NCI-H526 (cell line): Measurements from ENCODE around the gene RPA1.
"Not testable (repeated sequence)": the region's sequence is repeated elsewhere in the genome, so short reads cannot be mapped to it uniquely, and the experiment has no call there.

Experiments
- DNase-seq, 2 experiments: peaks; one replicate each; lab custom pipeline; 2025; lab: John Stamatoyannopoulos, UW

Gene RPA1

DNA sequence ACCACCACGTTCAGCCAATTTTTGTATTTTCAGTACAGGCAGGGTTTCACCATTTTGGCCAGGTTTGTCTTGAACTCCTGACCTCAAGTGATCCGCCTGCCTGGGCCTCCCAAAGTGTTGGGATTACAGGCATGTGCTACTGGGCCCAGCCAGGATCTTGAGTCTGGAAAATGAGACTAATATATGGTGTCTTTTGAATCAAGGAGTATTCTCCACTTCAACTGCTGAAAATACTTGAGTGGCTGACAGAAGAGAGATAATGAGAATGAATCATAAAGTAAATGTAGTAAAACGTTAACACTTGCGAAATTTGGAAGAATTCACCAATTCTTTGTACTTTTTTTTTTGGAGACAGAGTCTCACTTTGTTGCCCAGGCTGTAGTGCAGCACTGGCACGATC lies 16.7 kb upstream of the RPA1 start:
- DNase-seq: no peak

DNA sequence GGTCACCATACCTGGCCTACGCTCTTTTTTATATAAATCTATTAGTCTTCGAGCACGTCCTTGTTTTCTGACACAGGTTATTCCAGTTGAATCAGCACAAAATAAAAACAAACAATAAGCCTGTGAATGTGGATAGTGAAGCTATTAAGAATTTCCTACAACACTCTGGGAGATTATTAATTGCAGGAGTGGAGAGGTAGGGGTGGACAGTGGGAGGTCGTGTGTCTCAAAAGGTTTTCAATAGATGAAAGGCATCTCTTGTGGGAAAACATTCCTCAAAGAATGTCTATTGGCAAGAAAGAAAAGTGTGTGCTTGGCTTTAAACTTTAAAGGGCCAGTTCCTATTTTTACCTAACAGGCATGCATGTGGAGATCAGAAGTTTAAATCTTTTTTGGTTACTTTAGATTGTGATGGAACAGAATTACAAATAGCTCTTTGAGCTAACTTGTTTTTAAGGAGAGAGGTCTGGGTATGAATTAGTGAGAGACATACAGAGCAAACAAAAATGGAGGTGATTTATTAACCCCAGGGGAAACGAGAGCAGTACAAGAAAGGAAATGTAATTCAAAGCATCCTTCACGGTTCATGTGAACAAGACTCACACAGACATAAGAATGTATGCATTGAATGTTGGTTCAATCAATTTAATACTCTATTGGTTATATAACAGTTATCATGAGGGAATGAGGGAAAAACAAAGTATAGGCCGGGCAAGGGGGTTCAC lies 9.1 kb upstream of the RPA1 start:
- DNase-seq: no peak

DNA sequence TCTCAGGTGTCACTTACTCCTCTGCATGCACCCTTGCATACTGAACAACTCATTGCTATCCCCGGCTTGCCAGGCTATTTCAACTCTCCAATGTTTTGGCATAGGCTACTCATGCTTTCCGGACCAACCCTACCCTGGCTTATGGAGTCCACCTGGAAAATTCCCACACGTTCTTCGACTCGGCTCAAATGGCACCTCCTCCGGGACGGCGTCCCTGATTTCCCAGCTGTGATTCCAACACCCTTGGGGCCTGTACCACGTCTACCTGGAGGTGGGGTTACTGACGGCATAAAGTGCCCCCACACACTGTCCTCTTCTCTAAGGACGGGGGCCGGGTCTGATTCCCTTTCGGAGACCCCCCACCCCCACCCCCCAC lies 601 bp upstream of the RPA1 start:
- DNase-seq: peak in 1 of 2 experiments; percentile 35

DNA sequence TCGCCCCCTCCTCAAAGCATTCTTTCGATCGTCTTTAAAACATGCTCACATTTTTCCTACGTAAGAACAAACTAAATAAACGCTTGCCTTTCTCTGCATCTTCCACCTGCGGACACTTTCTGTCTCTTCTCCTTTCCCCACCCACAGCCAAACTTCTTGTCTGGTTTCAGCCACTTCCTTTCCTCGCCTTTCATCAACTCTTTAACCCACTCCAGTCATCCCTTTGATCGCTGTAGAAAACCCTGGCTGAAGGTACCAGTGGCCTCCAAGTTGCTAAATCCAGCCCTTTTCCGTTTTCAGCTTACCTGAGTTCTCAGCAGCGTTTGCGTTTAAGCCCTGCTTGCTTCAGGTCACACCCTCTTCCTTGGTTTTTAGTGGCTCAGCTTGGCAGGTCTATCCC lies 483 bp downstream of the RPA1 start:
- DNase-seq: peak; percentile 11 to 34

DNA sequence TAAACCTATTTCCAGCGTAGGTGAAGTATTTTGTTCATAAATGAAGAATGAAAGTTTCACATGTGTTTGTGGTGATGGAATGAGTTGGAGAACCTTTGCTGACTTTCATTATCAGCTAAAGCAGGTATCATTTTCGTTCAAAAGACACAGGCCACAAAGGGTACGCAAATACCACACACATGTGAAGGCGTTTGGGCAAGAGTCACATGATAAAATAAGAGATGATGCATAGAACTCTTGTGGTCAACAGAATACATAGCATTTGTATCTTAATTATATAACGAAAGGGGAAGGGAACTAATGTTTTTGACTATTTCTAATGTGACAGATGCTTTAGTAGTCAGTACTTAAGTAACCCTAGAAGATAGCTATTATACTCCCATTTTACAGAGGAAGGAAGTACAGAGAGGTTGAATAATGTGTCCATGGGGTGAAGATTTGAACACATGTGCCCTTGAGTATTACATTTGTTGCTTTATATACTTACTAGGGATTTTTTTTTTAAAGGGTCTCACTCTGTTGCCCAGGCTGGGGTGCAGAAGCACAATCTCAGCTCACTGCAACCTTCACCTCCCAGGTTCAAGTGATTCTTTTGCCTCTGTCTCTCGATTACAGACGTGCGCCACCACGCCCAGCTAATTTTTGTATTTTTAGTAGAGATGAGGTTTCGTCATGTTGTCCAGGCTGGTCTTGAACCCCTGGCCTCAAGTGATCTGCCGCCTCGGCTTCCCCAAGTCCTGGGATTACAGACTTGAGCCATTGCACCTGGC lies 4.8 kb downstream of the RPA1 start:
- no peak for DNase-seq

DNA sequence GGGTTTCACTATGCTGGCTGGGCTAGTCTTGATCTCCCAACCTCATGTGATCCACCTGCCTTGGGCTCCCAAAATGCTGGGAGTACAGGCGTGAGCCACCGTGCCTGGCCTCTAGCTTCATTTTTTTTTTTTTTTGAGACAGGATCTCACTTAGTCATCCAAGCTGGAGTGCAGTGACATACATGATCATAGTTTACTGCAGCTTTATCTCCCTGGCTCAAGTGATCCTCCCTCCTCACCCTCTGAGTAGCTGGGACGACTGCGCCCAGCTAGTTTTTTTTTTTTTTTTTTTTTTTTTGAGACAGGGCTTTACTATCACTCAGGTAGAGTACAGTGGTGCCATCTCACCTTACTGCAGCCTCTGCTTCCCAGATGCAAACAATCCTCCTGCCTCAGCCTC lies 9.7 kb downstream of the RPA1 start:
- no peak for DNase-seq

DNA sequence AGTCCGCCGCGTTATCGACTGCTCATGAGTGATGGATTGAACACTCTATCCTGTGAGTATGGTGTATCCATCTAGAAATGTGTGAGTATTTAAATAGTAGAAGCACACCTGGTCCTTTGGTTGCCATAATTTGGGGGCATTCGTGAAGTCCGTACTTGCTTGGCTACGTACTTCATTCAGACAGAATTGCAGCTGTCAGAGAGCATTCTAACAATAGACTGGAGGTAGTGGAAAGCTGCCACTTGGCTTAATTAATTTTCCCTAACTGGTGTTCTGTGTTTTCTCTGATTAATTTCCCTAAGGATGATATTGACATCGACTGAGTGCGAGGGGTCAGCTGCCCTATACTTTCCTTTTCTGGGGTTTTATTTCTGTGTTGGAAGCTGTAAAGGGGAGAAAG lies 14.1 kb downstream of the RPA1 start:
- DNase-seq: no peak

DNA sequence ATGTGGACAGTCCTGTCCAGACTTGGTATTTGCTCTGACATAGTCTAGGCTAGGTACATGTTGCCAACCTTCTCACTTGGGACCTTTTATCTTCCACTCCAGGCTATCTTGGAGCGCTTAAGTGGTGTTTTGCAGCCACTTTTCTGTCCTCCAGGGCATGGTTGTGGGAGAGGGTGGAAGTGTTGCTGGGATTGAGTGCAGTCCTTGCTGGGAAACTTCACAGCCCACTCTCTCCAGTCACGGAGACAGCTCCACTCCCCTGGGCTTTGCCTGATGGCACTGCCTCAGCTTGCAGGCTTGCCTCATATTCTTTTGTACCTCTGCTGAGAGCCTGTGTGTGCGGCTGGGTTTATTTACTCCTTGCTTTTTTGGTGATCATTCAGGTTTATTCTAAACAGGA lies 17.4 kb downstream of the RPA1 start:
- no peak for DNase-seq

DNA sequence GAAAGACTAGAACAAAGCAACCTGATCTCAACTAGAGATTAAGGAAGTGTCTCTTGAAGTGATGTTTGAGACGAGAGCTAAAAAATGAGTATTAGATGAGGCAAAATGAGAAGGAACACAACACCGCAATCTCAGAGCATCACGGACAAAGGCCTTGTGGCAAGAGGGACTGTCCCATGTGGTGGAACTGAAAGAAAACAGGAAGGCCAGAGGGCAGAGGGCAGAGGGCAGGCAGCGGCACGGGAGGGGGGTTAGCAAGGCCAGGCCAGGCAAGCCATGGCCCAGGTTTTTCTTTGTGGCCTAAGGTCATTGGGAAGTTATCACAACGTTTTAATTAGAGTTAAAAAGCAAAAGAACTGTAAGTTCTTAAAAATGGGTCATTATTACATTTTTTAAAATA lies 22.5 kb downstream of the RPA1 start:
- no peak for DNase-seq

DNA sequence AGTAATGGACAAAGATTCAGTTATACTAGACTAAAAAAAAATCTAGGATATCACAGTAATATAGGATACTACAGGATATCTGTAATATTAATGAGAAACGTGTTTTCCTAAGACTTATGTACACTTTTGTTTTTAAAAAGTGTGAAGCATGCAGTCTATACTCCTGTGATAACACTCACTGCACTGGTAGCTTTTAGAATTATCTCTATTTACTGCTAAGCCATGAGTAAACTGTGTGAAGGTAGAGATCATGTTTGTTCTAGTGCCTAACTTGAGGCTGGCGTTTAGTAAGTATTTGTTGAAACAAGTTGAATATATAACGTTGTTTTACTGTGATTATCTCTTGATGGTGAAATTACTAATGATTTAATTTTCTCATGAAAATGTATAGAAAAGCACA lies 23.9 kb downstream of the RPA1 start:
- DNase-seq: no peak

DNA sequence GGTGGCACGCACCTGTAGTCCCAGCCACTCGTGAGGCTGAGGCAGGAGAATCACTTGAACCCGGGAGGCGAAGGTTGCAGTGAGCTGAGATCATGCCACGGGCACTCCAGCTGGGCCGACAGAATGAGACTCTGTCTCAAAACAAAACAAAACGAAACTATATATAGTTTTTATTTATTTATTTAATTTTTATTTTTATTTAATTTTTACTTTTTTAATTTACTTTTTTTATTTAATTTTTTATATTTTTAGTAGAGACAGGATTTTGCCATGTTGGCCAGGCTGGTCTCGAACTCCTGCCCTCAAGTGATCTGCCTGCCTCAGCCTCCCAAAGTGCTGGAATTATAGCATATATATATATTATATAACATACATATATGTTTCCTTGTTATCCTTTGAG lies 26.7 kb downstream of the RPA1 start:
- DNase-seq: not testable (repeated sequence)

DNA sequence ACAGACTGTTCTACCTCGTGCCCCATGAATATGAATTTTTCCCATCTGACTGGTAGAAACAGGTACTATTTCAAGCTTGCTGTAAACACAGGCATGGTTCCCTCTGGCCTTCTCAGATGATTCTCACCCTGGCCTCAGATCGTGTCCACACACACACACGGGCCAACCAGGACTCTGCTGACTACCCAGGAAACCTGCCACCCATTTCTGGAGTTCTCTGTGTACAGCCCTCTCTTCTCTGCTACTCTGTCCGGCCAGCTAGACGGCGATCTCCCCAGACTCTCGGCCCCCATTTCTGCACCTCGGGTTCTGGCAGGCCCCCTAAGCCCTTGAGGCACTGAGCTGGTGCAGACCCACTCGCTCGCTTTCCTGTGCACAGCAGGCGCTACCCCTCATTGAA lies 31.2 kb downstream of the RPA1 start:
- DNase-seq: no peak

DNA sequence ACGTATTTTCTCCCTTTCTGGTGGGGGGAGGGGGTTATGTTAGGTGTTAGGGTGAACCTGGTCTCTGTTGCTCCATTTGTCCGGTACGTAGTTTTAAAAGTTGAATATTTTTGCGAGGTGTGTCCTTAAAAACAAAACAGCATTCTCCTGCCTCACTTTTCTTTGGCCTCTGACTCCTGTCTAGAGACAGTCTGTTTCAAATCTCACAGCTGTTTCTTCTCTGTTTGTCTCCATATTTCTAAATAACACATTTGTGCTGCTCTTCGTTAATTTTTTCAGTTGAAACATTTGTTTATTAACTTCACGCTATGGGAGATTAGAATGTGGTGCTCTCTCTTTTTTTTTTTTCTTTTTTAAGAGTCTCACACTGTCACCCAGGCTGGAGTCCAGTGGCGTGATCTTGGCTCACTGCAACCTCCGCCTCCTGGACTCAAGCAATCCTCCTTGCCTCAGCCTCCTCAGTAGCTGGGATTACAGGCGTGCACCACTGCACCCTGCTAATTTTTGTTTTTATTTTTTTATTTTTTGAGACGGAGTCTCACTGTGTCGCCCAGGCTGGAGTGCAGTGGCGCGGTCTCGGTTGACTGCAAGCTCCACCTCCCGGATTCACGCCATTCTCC lies 31.7 kb downstream of the RPA1 start:
- no peak for DNase-seq

DNA sequence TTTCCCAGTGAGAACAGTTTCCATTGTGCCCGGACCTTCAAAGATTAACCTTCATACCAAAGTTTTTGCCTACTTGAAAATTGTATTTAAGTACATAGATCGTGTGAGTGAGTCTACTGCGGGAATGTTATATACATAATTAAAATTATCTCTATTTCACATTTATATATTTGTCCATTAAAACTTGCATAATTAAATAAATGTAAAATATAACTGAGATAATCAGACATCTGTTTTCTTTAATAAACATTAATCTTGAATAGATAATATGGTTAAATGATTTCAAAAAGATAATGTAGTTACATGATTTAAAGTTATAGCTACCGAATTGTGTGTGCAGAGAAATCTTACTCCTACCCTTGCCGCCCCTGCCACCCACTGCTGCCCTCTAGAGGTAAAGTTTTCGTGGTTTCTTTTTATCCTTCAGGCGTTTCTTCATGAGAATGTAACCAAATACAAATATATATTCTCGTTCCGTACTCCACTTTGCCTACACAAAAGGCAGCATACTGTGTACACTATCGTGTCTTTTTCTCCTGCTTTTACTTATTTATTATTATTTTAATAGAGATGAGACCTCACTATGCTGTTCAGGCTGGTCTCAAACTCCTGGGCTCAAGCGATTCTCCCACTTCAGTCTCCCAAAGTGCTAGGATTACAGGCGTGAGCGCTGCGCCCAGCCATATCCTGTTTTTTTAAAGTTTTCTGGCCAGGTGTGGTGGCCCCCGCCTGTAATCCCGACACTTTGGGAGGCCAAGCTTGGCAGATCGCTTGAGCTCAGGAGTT lies 35.6 kb downstream of the RPA1 start:
- peak in 1 of 2 experiments; percentile 10 for DNase-seq

DNA sequence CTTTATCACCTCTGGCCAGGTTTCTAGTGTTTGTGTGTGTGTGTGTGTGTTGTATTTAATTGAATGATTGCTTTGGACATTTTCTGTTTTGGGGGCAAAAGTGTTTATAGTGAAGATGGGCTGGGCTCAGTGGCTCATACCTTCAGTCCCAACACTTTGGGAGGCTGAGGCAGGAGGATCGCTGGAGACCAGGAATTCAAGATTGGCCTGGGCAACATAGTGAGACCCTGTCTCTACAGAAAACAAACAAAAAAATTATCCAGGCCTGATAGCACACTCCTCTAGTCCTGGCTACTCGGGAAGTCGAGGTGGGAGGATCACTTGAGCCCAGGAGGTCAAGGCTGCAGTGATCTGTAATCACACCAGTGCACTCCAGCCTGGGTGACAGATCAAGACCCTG lies 37.5 kb downstream of the RPA1 start:
- no peak for DNase-seq

DNA sequence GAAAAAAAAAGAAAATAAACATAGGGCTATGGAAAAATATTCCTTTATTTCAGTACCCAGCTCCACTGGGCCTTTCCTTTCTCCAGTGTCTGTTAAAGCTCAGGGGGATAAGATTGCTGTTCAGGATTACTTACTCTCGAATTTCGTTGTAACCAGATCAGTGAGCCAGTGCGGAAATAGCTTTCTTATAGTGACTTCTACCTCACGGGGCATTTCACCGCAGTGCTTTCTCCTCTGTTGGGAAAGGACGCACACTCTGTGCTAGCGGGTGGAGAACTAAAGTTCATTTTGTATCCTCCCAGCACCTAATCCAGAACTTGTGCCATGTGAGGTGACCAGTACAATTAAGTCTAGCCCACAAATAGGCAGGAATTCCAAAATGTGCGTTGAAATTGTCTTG lies 38.3 kb downstream of the RPA1 start:
- DNase-seq: no peak

DNA sequence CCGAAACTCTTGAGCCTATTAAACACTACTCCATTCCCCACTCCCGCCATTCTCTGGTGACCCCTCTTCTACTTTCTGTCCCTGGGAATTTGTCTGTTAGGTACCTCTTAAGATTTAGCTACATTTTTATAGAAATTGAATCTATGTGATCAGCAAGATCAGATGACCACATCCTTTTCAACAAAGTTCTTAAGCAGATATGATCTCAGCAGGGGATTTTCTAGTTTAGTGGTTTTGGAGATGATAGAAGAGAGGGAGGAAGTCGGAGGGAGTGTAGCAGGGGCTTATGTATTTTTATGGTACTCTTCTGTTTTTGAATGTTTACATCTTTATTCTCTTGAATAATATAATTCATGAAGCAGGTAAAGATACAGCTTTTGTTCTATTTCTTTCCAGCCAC lies 40.8 kb downstream of the RPA1 start:
- no peak for DNase-seq

DNA sequence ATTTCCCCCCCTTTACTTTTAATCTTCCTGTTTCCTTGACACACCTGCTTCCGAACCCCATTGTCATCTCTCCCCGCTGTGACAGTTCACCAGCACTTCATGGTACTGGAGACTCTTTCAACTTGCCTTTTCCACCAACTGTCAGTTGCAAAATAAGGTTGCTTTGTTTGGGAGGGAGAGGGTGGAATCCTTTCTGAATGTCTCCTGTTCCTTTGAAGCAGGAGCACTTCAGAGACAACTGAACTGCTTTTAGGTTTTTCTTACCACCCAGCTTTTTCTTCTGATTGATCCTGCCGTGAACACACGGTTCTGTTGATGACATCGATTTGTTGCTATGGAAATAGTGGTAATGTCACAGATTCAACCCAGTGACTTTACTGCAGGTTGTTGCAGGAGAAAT lies 42.0 kb downstream of the RPA1 start:
- no peak for DNase-seq

DNA sequence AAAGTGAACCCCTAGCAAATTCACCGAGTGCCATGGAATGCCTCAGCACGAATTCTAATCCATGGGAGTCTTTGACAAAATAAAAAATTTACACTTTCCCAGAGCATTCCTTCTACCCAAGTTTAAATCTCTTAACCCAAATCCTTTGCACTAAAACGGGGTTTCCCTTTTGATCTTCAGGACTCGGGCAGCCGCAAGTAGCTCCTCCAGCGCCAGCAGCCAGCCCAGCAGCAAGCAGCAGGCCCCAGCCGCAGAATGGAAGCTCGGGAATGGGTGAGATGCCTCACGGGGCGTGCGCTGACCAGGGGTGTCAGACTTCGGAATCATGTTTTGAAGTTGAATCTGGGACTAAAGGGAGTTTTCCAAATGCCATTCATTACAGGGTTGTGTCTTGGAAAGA lies 42.4 kb downstream of the RPA1 start:
- DNase-seq: no peak

DNA sequence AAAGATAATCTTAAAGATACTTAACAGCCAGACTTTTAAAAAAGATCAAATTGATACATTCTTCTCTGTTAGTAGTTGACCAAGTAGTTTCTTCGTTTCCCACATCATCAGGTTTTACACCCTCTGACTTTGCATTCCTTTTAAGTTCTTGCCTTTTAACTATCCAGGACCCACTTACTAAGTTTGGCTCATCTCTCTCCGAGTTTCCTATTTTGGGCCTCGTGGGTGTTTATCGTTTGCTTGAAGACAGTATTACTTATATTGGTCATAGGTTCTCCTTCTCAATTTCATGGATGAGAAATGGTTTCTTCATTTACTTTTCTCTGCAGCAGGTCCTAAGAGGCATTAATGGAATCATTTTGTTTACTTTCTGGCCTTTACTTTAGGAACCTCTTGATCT lies 43.2 kb downstream of the RPA1 start:
- no peak for DNase-seq

DNA sequence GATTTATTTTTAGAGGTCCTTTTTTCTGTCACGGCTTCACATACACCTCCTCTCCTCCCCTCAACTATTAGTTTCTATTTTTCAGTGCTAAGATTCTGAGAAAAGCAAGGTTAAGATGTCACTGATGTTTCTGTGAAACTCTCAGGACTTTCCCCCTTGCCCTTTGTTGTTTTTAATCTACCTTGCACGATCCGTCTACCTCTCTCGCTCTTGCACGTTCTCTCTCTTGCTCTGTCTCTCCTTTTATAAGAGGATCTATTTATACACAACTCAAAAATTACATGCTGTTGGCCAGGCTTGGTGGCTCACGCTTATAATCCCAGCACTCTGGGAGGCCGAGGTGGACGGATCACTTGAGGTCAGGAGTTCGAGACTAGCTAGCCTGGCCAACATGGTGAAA lies 43.6 kb downstream of the RPA1 start:
- DNase-seq: no peak

DNA sequence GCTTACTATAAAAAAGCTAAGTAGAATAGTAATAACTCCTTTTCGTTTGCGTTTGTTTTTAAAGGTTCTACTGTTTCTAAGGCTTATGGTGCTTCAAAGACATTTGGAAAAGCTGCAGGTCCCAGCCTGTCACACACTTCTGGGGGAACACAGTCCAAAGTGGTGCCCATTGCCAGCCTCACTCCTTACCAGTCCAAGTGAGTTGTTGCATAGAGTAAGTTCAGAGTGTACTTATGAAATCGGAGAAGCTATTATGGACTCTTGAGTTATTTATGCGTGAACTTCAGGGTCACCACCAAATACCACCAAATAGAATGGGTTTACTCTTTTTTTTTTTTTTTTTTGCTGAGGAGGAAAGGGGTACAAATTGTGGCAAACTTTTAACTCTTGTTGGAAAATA lies 45.8 kb downstream of the RPA1 start:
- no peak for DNase-seq
